ENCODE results near the gene FTO.
A peak's percentile ranks its signal among the peaks of the same experiment; 100 is the strongest.
"Not testable (repeated sequence)": the region's sequence is repeated elsewhere in the genome, so short reads cannot be mapped to it uniquely, and the experiment has no call there.

Gene FTO

GRCh38 chr16:53703590-53704444 lies at the start of gene FTO, which contains the start of gene RPGRIP1L:
Gene FTO, plus strand, starts transcription at chr16:53704156.
Gene RPGRIP1L, minus strand, starts transcription at chr16:53703859. Its CDS starts 3,136 bp downstream, at chr16:53700723.
- peak; percentile 97 for DNase-seq (ENCODE audit: low spot score)

- DNase-seq (ENCODE audit: low spot score) = no peak
These were observed 49.0 kb upstream of the FTO start for GRCh38 chr16:53654946-53655345.

- no peak for DNase-seq (ENCODE audit: low spot score)
These were observed 41.9 kb upstream of the FTO start for GRCh38 chr16:53662072-53662471.

GRCh38 chr16:53664724-53665345 lies 39.1 kb upstream of the FTO start:
- peak; percentile 62 for DNase-seq (ENCODE audit: low spot score)

GRCh38 chr16:53666786-53667415 lies 37.1 kb upstream of the FTO start:
- DNase-seq (ENCODE audit: low spot score) = peak; percentile 20

- DNase-seq (ENCODE audit: low spot score) = peak; percentile 20
These were observed 35.1 kb upstream of the FTO start for GRCh38 chr16:53668869-53669268.

- no peak for DNase-seq (ENCODE audit: low spot score)
These were observed 31.5 kb upstream of the FTO start for GRCh38 chr16:53672461-53672860.

- DNase-seq (ENCODE audit: low spot score) = peak; percentile 24
These were observed 30.8 kb upstream of the FTO start for GRCh38 chr16:53673189-53673588.

GRCh38 chr16:53678155-53678554 lies 25.8 kb upstream of the FTO start:
- no peak for DNase-seq (ENCODE audit: low spot score)

- no peak for DNase-seq (ENCODE audit: low spot score)
These were observed 25.1 kb upstream of the FTO start for GRCh38 chr16:53678756-53679343.

GRCh38 chr16:53680756-53681155 lies 23.2 kb upstream of the FTO start:
- no peak for DNase-seq (ENCODE audit: low spot score)

- DNase-seq (ENCODE audit: low spot score) = no peak
These were observed 22.6 kb upstream of the FTO start for GRCh38 chr16:53681354-53681753.

GRCh38 chr16:53685334-53685733 lies 18.6 kb upstream of the FTO start:
- DNase-seq (ENCODE audit: low spot score) = not testable (repeated sequence)

GRCh38 chr16:53686710-53687109 lies 17.2 kb upstream of the FTO start:
- DNase-seq (ENCODE audit: low spot score) = no peak

- DNase-seq (ENCODE audit: low spot score) = no peak
These were observed 14.3 kb upstream of the FTO start for GRCh38 chr16:53689636-53690035.

- no peak for DNase-seq (ENCODE audit: low spot score)
These were observed 13.2 kb upstream of the FTO start for GRCh38 chr16:53690771-53691170.

- no peak for DNase-seq (ENCODE audit: low spot score)
These were observed 11.8 kb upstream of the FTO start for GRCh38 chr16:53692146-53692545.

GRCh38 chr16:53693320-53693719 lies 10.6 kb upstream of the FTO start:
- no peak for DNase-seq (ENCODE audit: low spot score)

- DNase-seq (ENCODE audit: low spot score) = peak; percentile 58
These were observed 8.9 kb upstream of the FTO start for GRCh38 chr16:53695070-53695469.

- DNase-seq (ENCODE audit: low spot score) = not testable (repeated sequence)
These were observed 5.7 kb upstream of the FTO start for GRCh38 chr16:53698271-53698670.

- no peak for DNase-seq (ENCODE audit: low spot score)
These were observed 473 bp downstream of the FTO start for GRCh38 chr16:53704445-53704813.

GRCh38 chr16:53707671-53708070 lies 3.7 kb downstream of the FTO start:
- no peak for DNase-seq (ENCODE audit: low spot score)

- DNase-seq (ENCODE audit: low spot score) = no peak
These were observed 4.5 kb downstream of the FTO start for GRCh38 chr16:53708490-53708889.

Measured in GM03348 (cell line).